Measurements from ENCODE around the gene FGF22. TPM values are rescaled to one million over a fixed set of nuclear protein-coding genes. Genes with fewer than 3 reads are reported as not detected.
A peak's percentile ranks its signal among the peaks of the same experiment; 100 is the strongest.

FGF22 gene
- total RNA-seq (2013): not detected
- polyA plus RNA-seq (not detected), polyA minus RNA-seq (not detected in 2 replicates), total RNA-seq (0 to 0.35 (median 0.07) reads per million in 11 experiments)

- Mint-ChIP-seq H3K27ac (peak within 1 kb of the TSS in 4 of 7 donors; percentile 19 to 80 (median 58)), H3K4me1 (peaks cover 6% of the 10 kb centered on the region), H3K9me3 (peaks cover 0 to 9% (median 4%) of the 10 kb centered on the region in 7 donors), H3K27me3 (ENCODE audit: low read depth in 3 of 3) (peaks cover 23 to 33% (median 27%) of the 10 kb centered on the region in 3 donors), H3K4me3 (peak within 1 kb of the TSS; percentile 70 to 92), H3K36me3 (peaks cover 0 to 3% of the 10 kb centered on the region in 2 donors)
- peaks cover 0 to 18% of the 10 kb centered on the region in 2 donors for H3K27me3 ChIP-seq (ENCODE audit: control insufficient read depth in 2 of 2, insufficient read depth in 2 of 2, low read length in 2 of 2)
- no peaks in the 10 kb centered on the region for H3K79me2 ChIP-seq (ENCODE audit: insufficient read depth, low read length)
- no peak within 1 kb of the TSS for H3K27ac ChIP-seq (ENCODE audit: low read depth in 1 of 2, low read length in 2 of 2)
- no peaks in the 10 kb centered on the region for H3K36me3 ChIP-seq (replicated peaks in 1 of 2; ENCODE audit: control insufficient read depth in 1 of 2, insufficient read depth in 2 of 2, low read length in 2 of 2)
- peaks cover 4% of the 10 kb centered on the region for H4K20me1 ChIP-seq (ENCODE audit: insufficient read depth, low read length)
- peak within 1 kb of the TSS in 2 of 3 experiments; percentile 21 to 66 for H3K4me3 ChIP-seq (replicated peaks in 1 of 3; ENCODE audit: low read depth in 2 of 3, low read length in 3 of 3)
- H3K9me3 ChIP-seq (replicated peaks in 1 of 2; ENCODE audit: control insufficient read depth in 1 of 2, insufficient read depth in 1 of 2, low read length in 2 of 2): no peaks in the 10 kb centered on the region
- intact Hi-C loops (cut with micrococcal nuclease): loop anchor here (5.0 to 10.0 kb wide), 3 partner anchors 67 to 135 kb away; partner anchors contain the start of genes BSG (in 1 of the 2), CDC34 (in 1 of the 2) and TPGS1 (in 1 of the 2)
- H3K4me1 ChIP-seq (ENCODE audit: control insufficient read depth in 1 of 2, insufficient read depth in 2 of 2, low read length in 2 of 2): peaks cover 7 to 17% of the 10 kb centered on the region in 2 donors
- WGBS (ENCODE audit: insufficient coverage): 7% methylated on average over 102 of the region's 109 CpGs
- H3K9ac ChIP-seq (ENCODE audit: insufficient read depth, low read length, poor library complexity, severe bottlenecking): no peak within 1 kb of the TSS
- peak; percentile 82 to 86 (median 84) for DNase-seq
- peak within 1 kb of the TSS; percentile 29 for H2AFZ ChIP-seq (ENCODE audit: insufficient read depth, low read depth, low read length, poor library complexity, severe bottlenecking)
- TF ChIP-seq CTCF (IDR thresholded peaks at IDR 0.05): no peak
- H3K4me2 ChIP-seq (replicated peaks; ENCODE audit: extremely low read depth, low read length, poor library complexity, severe bottlenecking): peak within 1 kb of the TSS; percentile 74
These were observed at the start of gene FGF22 for GRCh38 chr19:639253-640160. Gene FGF22, plus strand, starts transcription at chr19:639879. Its CDS starts 47 bp downstream, at chr19:639926.

GRCh38 chr19:590396-590745 lies 49.3 kb upstream of the FGF22 start:
- no peak overlapping the region for H3K27ac Mint-ChIP-seq
- H3K4me3 Mint-ChIP-seq: peak overlapping the region in 1 of 2 donors; percentile 21
- H3K27ac ChIP-seq (ENCODE audit: low read depth in 1 of 2, low read length in 2 of 2): no peak overlapping the region
- H3K4me3 ChIP-seq (replicated peaks in 1 of 3; ENCODE audit: low read depth in 2 of 3, low read length in 3 of 3): no peak overlapping the region
- no peaks in the 10 kb centered on the region for H3K36me3 ChIP-seq (replicated peaks in 1 of 2; ENCODE audit: control insufficient read depth in 1 of 2, insufficient read depth in 2 of 2, low read length in 2 of 2)
- no peak for DNase-seq
- H3K27me3 Mint-ChIP-seq (ENCODE audit: low read depth in 3 of 3): peaks cover 54 to 83% (median 71%) of the 10 kb centered on the region in 3 donors
- no peaks in the 10 kb centered on the region for H3K4me1 ChIP-seq (ENCODE audit: control insufficient read depth in 1 of 2, insufficient read depth in 2 of 2, low read length in 2 of 2)
- 2% methylated on average over 49 of the region's 50 CpGs for WGBS (ENCODE audit: insufficient coverage)
- no peak overlapping the region for H3K4me2 ChIP-seq (replicated peaks; ENCODE audit: extremely low read depth, low read length, poor library complexity, severe bottlenecking)
- TF ChIP-seq CTCF (IDR thresholded peaks at IDR 0.05): no peak
- no peaks in the 10 kb centered on the region for H4K20me1 ChIP-seq (ENCODE audit: insufficient read depth, low read length)
- peaks cover 0 to 18% (median 7%) of the 10 kb centered on the region in 7 donors for H3K9me3 Mint-ChIP-seq
- H3K27me3 ChIP-seq (ENCODE audit: control insufficient read depth in 2 of 2, insufficient read depth in 2 of 2, low read length in 2 of 2): peaks cover 13 to 57% of the 10 kb centered on the region in 2 donors
- peaks cover 5% of the 10 kb centered on the region for H3K4me1 Mint-ChIP-seq
- H3K9ac ChIP-seq (ENCODE audit: insufficient read depth, low read length, poor library complexity, severe bottlenecking): no peak overlapping the region
- intact Hi-C loops (cut with micrococcal nuclease): no loop called here
- no peaks in the 10 kb centered on the region for H3K36me3 Mint-ChIP-seq
- peaks cover 0 to 12% of the 10 kb centered on the region in 2 donors for H3K9me3 ChIP-seq (replicated peaks in 1 of 2; ENCODE audit: control insufficient read depth in 1 of 2, insufficient read depth in 1 of 2, low read length in 2 of 2)
- no peaks in the 10 kb centered on the region for H3K79me2 ChIP-seq (ENCODE audit: insufficient read depth, low read length)
- no peak overlapping the region for H2AFZ ChIP-seq (ENCODE audit: insufficient read depth, low read depth, low read length, poor library complexity, severe bottlenecking)

Data from CD14-positive monocyte (primary cell).